Ecto neural progenitor cell (in vitro differentiated cells): ENCODE measurements around the gene PREX1.
"Not testable (repeated sequence)": the region's sequence is repeated elsewhere in the genome, so short reads cannot be mapped to it uniquely, and the experiment has no call there.

Source experiments
- DNase-seq: peaks from one replicate; pipeline ENCODE4 v3.0.0-alpha.2; 2018; ENCODE audit warnings: low spot score

Gene PREX1

DNA sequence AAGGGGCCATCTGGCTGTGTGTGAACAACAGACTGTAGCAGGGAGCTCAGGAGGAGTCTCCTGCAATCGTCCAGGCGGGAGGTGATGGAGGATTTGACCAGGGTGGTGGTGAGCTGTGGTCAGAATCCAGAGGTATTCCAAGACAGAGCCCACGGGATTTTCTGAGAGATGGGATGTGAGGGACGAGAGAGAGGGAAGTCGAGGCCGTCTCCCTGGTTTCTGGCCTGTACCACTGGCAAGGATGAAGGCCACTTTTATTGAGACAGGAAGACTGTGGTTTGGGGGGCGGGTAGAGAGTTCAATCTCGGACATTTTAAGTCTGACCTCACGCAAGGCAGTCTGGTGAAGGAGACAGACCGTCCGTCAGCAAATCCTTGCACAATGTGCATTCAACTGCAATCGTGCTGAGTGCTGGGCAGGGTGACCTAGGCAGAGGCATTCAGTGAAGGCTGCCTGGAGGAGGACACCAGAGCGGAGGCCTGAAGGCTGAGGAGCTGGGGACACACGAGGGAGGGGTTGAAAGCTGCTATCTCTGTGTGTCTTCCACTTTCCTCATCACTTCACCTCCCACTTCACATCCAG, 53.9 kb downstream of the PREX1 start:
- DNase-seq = no peak

DNA sequence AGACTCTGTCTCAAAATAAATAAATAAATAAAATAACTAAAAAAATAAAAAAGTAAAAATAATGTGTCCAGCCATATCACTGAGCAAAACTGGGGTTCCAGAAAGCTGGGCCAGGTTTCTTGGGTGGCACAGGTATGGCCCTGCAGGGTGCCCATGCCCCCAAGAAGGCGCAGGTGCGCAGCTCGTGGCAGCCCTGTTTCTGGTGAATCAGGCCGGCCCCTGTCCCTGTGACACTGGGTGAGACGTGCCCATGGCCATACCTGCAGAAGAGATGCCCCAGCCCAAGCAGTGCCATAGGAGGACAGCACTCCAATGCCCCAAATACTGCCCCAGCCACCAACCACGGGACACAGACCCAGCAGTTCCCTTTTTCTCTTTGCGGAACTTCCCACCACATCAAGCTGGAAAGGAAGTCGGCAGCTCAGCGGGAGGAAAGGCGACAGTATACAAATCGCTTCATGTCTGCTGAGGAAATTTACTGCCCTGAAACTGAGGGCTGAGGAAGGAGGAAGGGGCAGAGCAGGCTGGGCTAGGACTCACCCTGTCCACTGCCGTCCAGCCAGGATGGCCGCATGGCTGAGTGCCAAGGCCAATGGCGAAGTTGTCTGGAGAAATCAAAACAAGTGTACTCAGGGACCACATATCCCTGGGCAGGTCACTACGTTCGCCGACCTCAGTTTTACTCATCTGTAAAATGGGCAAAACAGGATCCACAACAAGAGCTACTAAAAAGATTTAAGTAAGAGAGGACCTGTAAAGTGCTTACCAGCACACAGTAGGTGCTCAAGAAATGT, 55.4 kb downstream of the PREX1 start:
- DNase-seq = no peak

DNA sequence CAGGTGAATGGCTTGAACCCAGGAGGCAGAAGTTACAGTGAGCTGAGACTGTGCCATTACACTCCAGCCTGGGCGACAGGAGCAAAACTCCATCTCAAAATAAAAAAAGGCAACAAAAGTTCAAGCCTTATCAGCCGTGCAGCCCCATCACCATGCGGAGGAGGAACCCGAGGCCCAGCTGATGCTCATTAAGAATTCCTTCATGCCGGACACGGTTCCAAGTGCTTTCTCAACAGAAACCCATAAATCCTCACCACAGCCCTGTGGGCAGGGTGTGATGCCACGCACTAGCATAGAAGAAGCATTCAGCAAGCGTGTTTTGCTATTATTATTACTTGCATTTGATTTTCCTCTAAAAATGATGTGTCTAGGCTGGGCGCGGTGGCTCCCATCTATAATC, 56.3 kb downstream of the PREX1 start:
- DNase-seq = no peak

DNA sequence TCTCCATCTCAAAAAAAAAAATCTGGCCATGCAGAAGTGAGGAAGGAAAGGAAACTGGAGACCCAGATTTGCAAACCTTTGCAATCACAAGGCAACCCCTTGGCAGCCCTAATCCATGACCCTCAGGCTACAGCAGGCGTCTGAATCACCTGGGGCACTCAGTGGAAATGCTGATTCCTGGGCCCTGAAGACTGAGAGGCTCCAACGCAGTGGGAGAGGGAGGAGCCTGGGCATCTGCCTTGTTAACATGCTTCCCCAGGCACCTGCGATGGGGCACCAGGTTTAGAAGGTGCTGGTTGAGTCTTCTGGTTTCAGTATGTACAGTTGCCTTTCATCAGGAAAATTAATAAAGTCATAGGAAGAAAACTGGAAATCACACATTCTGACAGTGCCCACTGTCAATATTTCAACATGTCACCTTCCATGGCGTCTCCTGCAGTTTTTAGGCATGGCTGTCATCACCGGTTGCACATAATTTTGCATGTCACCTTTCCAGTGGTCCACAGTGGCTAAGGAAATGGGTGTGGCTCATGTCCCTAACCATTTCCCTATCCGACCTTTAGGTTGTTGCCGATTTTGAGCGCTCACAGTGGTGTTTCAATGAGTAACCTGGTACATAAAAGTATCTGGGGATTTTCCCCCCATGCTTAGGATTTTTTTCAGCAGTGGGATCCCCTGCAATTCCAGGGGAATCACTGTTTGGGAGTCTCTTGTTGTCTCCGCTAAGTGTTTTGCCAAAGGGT, 56.9 kb downstream of the PREX1 start:
- DNase-seq = no peak

DNA sequence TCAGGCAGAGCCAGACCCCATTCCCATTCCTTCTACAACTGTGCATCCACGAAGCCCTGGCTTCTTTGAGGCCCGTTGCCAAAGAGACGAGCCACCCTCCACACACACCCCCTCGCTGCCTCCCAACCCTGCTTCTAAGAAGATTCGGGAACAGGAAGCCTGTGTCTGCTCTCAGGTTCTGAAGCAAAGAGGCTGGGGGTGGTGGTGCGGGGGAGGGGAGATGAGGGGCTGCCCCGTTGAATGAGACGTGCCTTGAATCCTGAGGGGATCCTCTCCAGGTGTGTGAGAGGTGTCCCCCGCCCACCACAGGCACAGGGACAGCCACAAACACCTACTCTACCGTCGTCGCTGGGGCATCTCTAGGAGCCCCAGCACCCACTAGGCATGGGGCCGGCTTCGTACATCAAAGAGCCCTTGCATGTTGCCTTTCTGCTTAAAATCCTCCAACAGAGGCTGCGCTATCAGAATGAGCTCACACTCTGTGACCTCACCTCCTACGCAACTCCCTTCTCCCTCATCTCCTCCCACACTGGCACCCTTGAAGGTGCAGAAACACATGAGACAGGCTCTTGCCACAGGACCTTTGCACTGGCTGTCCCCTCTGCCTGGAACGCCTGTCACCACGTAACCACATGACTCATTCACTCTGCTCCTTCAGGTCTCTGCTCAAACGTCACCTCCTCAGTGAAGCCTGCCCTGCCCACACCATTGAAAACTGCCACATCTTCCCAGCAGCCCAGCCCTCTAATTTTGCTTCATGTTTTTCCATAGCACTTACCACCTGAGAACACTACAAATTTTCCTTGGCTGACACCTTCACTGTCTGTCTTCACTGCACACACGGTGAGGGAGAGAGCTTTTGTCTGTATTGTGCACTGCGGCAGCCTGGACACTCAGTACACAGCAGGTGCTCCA, 58.5 kb downstream of the PREX1 start:
- DNase-seq = no peak

DNA sequence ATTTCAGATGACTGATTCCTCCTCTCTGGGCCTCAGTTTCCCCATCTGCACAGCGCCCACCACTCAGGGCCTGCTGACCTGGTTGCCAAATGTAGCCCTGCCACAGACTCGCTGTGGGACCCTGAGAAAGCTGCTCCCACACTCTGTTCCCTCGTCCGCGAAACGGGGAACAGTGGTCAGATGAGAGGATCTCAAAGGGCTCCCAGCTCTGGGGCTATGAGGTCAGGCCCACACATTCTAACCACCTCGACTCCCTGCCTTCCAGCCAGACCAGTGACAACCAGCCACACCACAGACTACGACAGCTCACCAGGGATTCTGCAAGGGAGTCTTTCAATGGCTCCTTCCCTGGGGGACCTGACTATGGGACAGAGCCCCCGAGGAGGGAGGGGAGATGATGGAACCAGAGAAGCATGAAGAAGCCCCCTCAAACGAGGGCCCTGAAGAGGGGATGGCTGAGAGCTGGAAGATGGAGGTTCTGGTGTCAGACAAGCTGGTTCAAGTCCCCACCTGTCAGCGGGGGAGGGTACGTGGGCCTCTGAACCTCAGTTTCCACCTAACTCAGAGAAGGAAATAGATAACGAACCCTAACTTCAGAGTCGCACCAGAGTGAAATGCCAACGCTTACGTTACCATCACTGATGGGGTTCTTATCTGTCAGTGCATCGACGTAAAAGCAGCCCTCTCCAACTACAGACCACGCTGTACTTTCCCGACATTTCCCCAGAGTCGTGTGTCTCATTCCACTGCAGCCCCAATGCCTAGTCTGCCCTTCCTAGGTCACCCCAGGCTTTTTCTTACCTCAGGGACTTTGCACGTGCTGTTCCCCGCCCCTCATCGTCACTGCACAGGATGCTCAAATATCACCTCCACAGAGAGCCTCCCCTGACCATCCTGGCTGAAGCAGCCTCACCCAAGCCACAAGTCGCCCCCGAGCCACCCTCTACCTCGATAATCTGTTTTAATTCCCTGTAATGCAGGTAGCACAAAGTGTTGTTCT, 60.5 kb downstream of the PREX1 start:
- no peak for DNase-seq

DNA sequence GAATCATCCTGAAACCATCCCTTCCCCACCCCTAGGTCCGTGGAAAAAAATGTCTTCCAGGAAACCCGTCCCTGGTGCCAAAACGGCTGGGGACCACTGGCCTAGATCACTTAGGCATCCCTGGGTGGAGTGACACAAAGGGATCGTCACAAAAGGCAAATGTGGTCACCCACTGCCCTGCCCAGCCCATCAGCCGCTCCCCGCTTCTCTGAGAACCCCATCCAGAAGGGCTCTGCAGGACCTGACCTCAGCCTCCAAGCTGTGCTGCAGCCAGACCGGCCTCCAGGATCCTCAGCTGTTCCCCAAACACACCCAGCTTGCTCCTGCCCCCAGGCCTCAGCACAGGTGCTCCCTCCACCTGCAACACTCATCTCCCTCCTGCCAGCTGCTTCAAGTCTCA, 61.6 kb downstream of the PREX1 start:
- no peak for DNase-seq

DNA sequence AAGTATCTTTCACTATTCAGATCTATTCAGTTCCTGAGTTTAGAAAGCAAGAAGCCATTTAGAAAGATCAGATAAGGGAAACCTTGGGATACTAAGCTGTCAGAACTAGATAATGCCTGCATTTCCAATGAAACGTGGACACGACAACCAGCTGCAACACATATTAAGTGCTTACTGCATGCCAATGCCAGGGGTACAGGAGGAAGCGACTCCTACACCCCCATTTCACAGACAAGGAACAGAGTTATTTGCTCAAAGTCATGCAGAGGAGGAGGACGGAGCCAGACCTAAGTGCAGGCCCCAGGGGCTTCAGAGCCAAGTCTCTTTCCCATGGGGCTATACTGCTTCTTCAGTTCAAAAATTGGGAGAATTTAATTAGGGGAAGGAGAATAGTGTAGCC, 62.4 kb downstream of the PREX1 start:
- DNase-seq = no peak

DNA sequence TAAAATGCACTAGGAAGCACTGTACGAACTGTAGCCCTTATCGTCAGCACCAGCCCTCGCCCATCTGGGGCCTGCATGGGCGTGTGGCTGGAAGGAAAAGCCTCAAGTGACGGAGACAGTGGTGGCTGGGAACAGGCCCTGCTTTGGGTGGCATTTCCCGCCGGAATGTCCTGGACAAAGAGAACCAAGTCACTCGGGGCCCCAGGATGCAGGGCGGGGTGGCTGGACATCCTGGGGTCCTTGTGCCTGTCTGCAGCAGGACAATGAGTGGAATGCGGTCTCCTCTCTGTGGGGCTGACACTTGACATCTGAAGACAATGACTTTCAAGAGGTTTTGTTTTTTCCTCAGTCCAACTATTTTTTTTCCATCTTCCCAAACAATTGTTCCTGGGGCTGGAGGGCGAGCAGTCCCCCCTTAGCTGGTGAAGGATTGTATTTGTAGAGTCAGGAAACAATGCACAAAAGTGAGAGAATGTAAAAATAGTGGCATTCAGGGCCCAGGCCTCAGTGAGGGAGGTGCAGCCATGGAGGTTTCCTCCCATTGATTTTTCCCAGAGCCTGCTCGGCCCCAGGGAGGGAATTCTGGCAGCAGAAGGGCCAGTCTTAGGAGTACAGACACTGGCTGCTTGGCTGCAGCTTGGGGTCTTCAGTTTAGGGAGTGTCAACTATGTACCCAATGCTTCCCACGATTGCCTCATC, 64.4 kb downstream of the PREX1 start:
- no peak for DNase-seq

DNA sequence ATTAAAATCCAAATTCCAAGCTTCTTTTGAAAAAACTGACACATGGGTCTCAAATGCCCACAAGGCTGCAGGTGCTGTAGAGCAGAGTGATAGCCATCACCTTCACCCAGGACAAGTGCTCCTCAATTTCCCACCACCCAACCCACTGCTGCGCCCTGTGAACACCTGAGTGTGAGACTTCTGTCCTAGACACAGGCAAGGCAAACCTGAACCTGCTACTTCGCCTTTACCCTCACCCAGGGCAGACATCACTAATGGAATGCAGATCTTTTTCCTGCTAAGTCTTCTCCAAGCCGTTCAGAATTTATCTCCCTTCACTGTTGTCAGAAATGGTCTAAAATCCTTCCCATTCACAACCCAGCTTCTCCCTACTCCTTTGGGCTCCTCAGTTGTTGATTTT, 65.9 kb downstream of the PREX1 start:
- DNase-seq = no peak

DNA sequence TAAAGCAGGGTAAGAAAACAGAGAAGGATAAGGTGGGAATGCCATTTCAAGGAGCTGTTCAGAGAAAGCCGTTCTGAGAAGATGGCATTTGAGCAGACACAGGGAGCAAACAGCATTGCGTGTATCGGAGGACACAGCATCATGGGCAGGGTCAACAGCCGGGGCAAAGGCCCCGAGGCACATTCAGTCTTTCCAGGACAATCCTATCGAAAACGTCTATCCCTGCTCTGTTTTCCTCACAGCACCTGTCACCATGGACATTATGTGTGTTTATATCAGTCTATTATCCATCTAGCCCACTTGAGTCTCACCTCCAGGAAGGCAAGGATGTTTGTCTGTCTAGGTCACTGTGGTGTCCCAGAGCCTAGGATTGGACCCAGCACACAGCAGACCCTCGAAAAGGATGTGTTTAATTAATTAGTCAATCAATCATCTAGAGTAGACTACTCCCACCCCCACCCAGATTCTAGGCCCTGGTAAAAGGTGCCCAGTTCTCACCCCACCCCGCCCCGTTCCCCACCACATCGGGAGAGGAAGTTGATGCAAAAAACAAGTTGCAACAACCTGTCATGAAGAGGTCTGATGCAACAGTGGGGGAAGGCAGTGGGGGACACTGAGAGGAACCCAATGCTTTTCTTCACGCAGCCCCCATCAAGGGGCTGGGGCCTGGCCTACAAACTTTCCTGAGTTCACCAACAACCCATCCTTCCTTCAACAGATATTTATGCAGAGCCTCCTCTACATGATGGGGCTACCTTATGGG, 66.6 kb downstream of the PREX1 start:
- DNase-seq = no peak

DNA sequence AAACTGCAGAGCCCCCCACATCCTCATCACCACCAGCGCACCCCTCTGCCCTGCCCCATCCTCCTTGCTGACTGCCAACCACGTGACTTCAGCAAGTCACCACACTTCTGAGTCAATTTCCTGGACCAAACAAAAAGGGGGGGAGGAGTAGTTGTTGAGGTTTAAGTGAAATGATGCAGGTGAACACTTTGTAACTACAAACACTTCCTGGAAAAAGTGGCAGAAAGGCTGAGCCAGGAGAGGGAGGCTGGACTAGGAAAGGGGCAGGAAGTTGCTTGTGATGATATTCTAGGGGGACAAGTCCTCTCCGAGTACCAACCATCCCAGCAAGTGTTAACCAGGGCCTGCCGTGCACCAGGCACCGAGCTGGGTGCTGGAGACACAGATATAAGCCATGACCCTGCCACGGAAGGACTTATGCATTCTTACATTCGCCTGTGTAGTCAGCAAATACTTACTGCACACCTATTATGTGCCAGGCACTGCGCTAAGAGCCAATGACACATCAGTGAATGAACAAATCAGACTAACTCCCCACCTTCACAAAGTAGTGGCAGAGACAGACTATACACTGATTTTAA, 67.3 kb downstream of the PREX1 start:
- DNase-seq = no peak

DNA sequence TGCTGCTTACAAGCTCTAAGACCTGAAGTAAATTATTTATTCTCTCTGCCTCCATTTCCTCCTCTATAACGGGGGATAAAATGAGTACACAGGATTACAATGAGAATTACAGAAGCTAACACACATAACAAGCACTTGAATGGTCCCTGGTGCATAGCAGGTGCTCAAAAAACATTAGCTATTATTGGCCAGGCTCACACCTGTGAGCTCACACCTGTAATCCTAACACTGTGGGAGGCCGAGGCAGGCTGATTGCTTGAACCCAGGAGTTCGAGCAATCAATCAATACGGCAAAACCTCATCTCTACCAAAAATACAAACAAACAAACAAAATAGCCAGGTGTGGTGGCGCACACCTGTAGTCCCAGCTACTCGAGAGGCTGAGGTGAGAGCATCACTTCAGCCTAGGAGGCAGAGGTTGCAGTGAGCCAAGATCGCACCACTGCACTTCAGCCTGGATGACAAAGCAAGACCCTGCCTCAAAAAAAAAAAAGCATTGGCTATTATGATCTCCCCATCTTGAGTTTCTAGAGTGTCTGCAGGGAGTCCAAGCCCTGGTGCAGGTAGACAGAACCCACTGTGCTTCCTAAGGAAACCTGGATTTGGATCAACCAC, 68.1 kb downstream of the PREX1 start:
- no peak for DNase-seq

DNA sequence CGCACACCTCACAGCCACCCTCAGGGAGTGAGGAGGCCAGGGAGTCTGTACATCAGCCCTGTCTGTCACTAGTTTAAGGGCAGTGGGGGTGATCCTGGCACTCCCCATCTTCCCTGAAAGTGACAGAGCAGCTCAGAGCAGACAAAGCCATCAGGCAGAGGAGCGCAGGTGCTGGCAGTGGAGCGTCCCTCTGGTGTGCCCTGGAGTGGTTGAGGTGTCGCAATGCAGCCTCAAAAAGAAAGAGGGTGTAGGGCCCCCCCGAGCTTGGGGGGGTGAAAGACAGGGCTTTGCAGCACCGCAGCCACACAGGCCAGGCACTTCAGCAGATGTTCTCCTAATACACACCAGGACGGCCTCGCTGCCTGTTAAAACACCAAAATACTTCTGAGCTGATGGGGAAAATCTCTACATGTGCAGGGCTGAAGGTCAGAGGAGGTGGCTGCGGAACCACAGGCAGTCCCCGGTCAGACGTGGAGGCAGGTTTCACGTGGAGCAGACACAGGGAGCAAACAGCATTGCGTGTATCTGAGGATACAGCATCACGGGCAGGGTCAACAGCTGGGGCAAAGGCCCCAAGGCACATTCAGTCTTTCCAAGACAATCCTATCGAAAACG, 69.5 kb downstream of the PREX1 start:
- no peak for DNase-seq

DNA sequence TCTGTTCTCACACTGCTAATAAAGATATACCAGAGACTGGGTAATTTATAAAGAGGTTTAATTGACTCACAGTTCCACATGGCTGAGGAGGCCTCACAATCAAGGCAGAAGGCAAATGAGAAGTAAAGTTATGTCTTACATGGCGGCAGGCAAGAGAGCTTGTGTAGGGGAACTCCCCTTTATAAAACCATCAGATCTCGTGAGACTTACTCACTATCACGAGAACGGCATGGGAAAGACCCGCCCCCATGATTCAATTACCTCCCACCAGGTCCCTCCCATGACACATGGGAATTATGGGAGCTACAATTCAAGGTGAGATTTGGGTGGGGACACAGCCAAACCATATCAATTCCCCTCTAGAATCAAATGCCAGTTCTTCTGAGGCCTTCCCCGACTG, 71.0 kb downstream of the PREX1 start:
- DNase-seq = not testable (repeated sequence)

DNA sequence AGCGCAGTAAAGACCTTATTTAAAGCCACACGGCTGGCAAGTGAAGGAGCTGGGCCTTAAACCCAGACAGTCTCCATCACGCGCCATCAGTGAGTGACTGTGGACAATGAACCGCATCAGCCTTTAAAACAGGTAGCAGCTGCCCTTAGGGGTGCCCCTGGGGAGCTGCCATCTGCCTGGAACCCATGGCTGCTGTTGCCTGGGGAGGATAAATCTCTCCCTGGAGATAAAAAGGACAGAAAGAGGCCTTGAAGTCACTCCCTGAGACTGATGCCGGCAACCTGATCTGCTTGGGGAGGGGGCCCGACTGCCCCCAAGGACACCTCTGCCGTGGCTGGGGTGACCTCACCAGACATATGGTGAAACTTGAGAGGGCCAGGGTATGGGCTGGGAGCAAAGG, 73.5 kb downstream of the PREX1 start:
- DNase-seq = no peak

DNA sequence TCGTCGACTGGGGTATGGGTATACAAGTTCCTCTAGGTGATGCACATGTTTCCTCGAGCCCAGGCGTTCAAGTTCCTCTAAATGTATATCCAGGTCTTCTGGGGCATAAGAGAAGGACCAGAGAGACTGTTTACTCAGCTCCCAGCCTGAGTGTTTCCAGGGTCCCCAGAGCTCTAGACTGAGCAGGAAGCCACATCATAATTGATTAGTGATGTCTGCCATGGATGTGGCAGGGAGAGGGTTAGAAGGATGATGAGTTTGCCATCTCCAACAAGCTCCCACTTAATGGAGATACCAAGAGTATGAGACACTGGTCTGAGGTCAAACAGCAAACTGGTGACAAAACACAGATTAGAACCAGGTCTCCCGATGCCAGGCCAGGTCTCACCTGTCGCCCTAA, 74.8 kb downstream of the PREX1 start:
- no peak for DNase-seq

DNA sequence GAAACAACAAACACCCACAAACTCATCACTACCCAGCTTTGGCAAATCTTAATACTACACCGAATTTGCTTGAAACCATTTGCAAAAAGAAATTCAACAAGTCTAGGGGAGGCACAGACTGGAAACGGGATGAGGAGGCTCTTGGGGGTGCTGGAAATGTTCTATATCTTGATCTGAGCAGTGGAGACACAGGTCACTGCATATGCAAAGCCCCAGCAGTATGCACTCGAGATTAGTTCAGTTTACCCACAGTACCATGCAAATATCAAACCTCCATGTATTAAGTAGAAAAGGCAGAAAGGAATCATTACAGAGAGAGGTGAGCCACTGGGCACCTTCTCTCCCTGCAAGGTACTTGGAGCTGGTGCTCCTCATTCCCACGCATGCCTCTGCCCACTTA, 75.9 kb downstream of the PREX1 start:
- no peak for DNase-seq
